Neural cell (in vitro differentiated cells): Measurements from ENCODE around the gene METTL15. TPM values are rescaled to one million over a fixed set of nuclear protein-coding genes. Genes with fewer than 3 reads are reported as not detected.

ENCODE experiments used
- H2AFZ ChIP-seq: fragments of 200-600, 300-800 bp; sonication (generic), shearing (Covaris generic); 2 replicates; pipeline ENCODE4 v1.6.0; 2014; ENCODE audit warnings: low read depth, mild to moderate bottlenecking, antibody characterized with exemption, low read length, moderate library complexity
- H3F3A ChIP-seq: fragments of 200-600 bp; shearing (Covaris generic); 2 replicates; pipeline ENCODE4 v1.6.1; 2016; ENCODE audit warnings: mild to moderate bottlenecking, moderate library complexity, mixed read lengths, antibody characterized with exemption, low read length; ENCODE audit not compliant: insufficient read depth, poor library complexity, severe bottlenecking
- H3K27ac ChIP-seq: fragments of 200-600, 300-800 bp; sonication (generic), shearing (Covaris generic); 2 replicates; pipeline ENCODE4 v1.5.1; 2014; ENCODE audit warnings: mild to moderate bottlenecking, low read length, moderate library complexity
- H3K27me3 ChIP-seq: fragments of 300-800, 200-600 bp; sonication (generic), shearing (Covaris generic); 2 replicates; pipeline ENCODE4 v1.6.0; 2014; ENCODE audit warnings: mild to moderate bottlenecking, low read depth, low read length, moderate library complexity; ENCODE audit not compliant: insufficient read depth
- H3K36me3 ChIP-seq: fragments of 300-800, 200-600 bp; sonication (generic), shearing (Covaris generic); 2 replicates; pipeline ENCODE4 v1.5.1; 2014; ENCODE audit warnings: mild to moderate bottlenecking, antibody characterized with exemption, low read length, moderate library complexity; ENCODE audit not compliant: insufficient read depth
- H3K4me2 ChIP-seq: fragments of 300-800, 200-600 bp; sonication (generic), shearing (Covaris generic); 2 replicates; pipeline ENCODE4 v1.6.0; 2014; ENCODE audit warnings: mild to moderate bottlenecking, low read length
- H3K4me3 ChIP-seq: fragments of 300-800, 200-600 bp; sonication (generic), shearing (Covaris generic); 2 replicates; pipeline ENCODE4 v1.5.1; 2014; ENCODE audit warnings: mild to moderate bottlenecking, low read length, moderate library complexity
- H3K79me2 ChIP-seq: fragments of 200-600 bp; shearing (Covaris generic); replicated peaks from 2 replicates; pipeline ENCODE4 v1.6.0; 2014; ENCODE audit warnings: mild to moderate bottlenecking, low read length, moderate library complexity; ENCODE audit not compliant: insufficient read depth
- H3K9ac ChIP-seq: fragments of 300-800, 200-600 bp; sonication (generic), shearing (Covaris generic); 2 replicates; pipeline ENCODE4 v1.6.1; 2016; ENCODE audit warnings: mild to moderate bottlenecking, low read length, mixed read lengths
- H3K9me2 ChIP-seq: fragments of 200-600 bp; shearing (Covaris generic); 2 replicates; pipeline ENCODE4 v1.6.1; 2016; ENCODE audit warnings: mild to moderate bottlenecking, low read length, mixed read lengths; ENCODE audit not compliant: insufficient read depth
- H3K9me3 ChIP-seq: fragments of 200-600, 300-800 bp; sonication (generic), shearing (Covaris generic); 2 replicates; pipeline ENCODE4 v1.6.1; 2016; ENCODE audit warnings: mild to moderate bottlenecking, mixed run types, low read length, moderate library complexity, mixed read lengths
- H4K20me1 ChIP-seq: fragments of 200-600 bp; shearing (Covaris generic); 2 replicates; pipeline ENCODE4 v1.6.1; 2016; ENCODE audit warnings: mild to moderate bottlenecking, mixed run types; ENCODE audit not compliant: insufficient read depth
- CTCF ChIP-seq: fragments of 450-650 bp; IDR thresholded peaks from 2 replicates; pipeline ENCODE4 v1.5.1; 2014; ENCODE audit warnings: antibody characterized with exemption, mild to moderate bottlenecking, moderate library complexity; ENCODE audit not compliant: poor library complexity, severe bottlenecking
- EP300 ChIP-seq: fragments of 450-650 bp; conservative IDR thresholded peaks from 2 replicates; pipeline ENCODE4 v1.6.1; 2014; ENCODE audit warnings: antibody characterized with exemption, mild to moderate bottlenecking, moderate library complexity; ENCODE audit not compliant: poor library complexity, severe bottlenecking
- EZH2 ChIP-seq: fragments of 200-600, 300-800 bp; shearing (Covaris generic), sonication (generic); IDR thresholded peaks from 2 replicates; pipeline ENCODE4 v1.6.1; 2014; ENCODE audit warnings: antibody characterized with exemption, low read length, borderline replicate concordance, mild to moderate bottlenecking; ENCODE audit not compliant: insufficient read depth, poor library complexity, severe bottlenecking
- MXI1 ChIP-seq: fragments of 450-650 bp; conservative IDR thresholded peaks from 2 replicates; pipeline ENCODE4 v1.6.1; 2014; ENCODE audit warnings: antibody characterized with exemption, mild to moderate bottlenecking; ENCODE audit not compliant: poor library complexity, severe bottlenecking
- POLR2AphosphoS5 ChIP-seq: IDR thresholded peaks from 2 replicates; pipeline ENCODE4 v1.6.1; 2012
- RAD21 ChIP-seq: fragments of 450-650 bp; conservative IDR thresholded peaks from 2 replicates; pipeline ENCODE4 v1.6.1; 2014; ENCODE audit warnings: antibody characterized with exemption, mild to moderate bottlenecking, moderate library complexity
- REST ChIP-seq: IDR thresholded peaks from 2 replicates; pipeline ENCODE4 v1.6.1; 2012; ENCODE audit warnings: borderline replicate concordance
- SMC3 ChIP-seq: fragments of 450-650 bp; conservative IDR thresholded peaks from 2 replicates; pipeline ENCODE4 v1.6.1; 2014; ENCODE audit warnings: antibody characterized with exemption, mild to moderate bottlenecking, moderate library complexity; ENCODE audit not compliant: poor library complexity
- TAF1 ChIP-seq: IDR thresholded peaks from 2 replicates; pipeline ENCODE4 v1.6.1; 2012; ENCODE audit warnings: low read depth
- polyA plus RNA-seq: library from polyadenylated mRNA; depleted of rRNA; stranded (reverse); fragments of >200 nt; gene quantifications from 2 replicates; pipeline ENCODE4 v1.2.3, GENCODE V29; 2014

Gene METTL15
- polyA plus RNA-seq, 1 donor from 2014 or later, result 6.6 TPM

- H3K4me3 ChIP-seq, result no peak overlapping the region
- H3K9ac ChIP-seq, result no peak overlapping the region
- H3K79me2 ChIP-seq, result no peaks in the 10 kb centered on the region
- H3K9me3 ChIP-seq, result no peaks in the 10 kb centered on the region
- H3K9me2 ChIP-seq, result no peaks in the 10 kb centered on the region
- no peaks in the 10 kb centered on the region for H4K20me1 ChIP-seq
- no peaks in the 10 kb centered on the region for H3K27me3 ChIP-seq
- H3F3A ChIP-seq, result no peaks in the 10 kb centered on the region
- TF ChIP-seq SMC3, result no peak
- no peak for TF ChIP-seq MXI1
- H3K36me3 ChIP-seq, result no peaks in the 10 kb centered on the region
- no peak overlapping the region for H3K4me2 ChIP-seq
- no peak overlapping the region for H3K27ac ChIP-seq
- no peak overlapping the region for H2AFZ ChIP-seq
Observed at GRCh38 chr11:28169816-28170215, 61.6 kb downstream of the METTL15 start.

GRCh38 chr11:28170759-28171158, 62.6 kb downstream of the METTL15 start:
- Histone ChIP-seq H2AFZ (no peak overlapping the region), H4K20me1 (no peaks in the 10 kb centered on the region), H3K27ac (no peak overlapping the region), H3K4me2 (no peak overlapping the region), H3K27me3 (no peaks in the 10 kb centered on the region), H3F3A (no peaks in the 10 kb centered on the region), H3K4me3 (no peak overlapping the region), H3K9me2 (no peaks in the 10 kb centered on the region), H3K36me3 (no peaks in the 10 kb centered on the region), H3K9me3 (no peaks in the 10 kb centered on the region), H3K79me2 (no peaks in the 10 kb centered on the region), H3K9ac (no peak overlapping the region)
- TF ChIP-seq TAF1 (no peak), CTCF (no peak), MXI1 (no peak), POLR2AphosphoS5 (no peak), REST (no peak), EP300 (no peak), EZH2 (no peak), SMC3 (no peak), RAD21 (no peak)

GRCh38 chr11:28176351-28176750, 68.2 kb downstream of the METTL15 start:
- Histone ChIP-seq H3K27ac (no peak overlapping the region), H2AFZ (no peak overlapping the region)
- TF ChIP-seq TAF1 (no peak), EP300 (no peak), POLR2AphosphoS5 (no peak)

More at GRCh38 chr11:28176351-28176750, 68.2 kb downstream of the METTL15 start:
- no peak overlapping the region for H3K4me3 ChIP-seq
- H3K27me3 ChIP-seq, result no peaks in the 10 kb centered on the region
- no peaks in the 10 kb centered on the region for H3K9me3 ChIP-seq
- H3K79me2 ChIP-seq, result no peaks in the 10 kb centered on the region
- H3F3A ChIP-seq, result no peaks in the 10 kb centered on the region
- H3K9ac ChIP-seq, result no peak overlapping the region
- no peaks in the 10 kb centered on the region for H3K9me2 ChIP-seq
- no peaks in the 10 kb centered on the region for H4K20me1 ChIP-seq
- H3K4me2 ChIP-seq, result no peak overlapping the region
- H3K36me3 ChIP-seq, result no peaks in the 10 kb centered on the region
